Liver (tissue), 9 donors: ENCODE data around the gene NBEAL2. TPM values are rescaled to one million over a fixed set of nuclear protein-coding genes. Genes with fewer than 3 reads are reported as not detected.
A peak's percentile ranks its signal among the peaks of the same experiment; 100 is the strongest.

Experiments used
- DNase-seq: peaks from one replicate; pipeline ENCODE4 v3.0.0-alpha.2; 2017; ENCODE audit warnings: low spot score
- H3K27ac ChIP-seq, 2 donors: one replicate each; pipeline ENCODE4 v1.7.0; 2013; ENCODE audit warnings: inconsistent platforms in 2 of 2, low read length in 2 of 2, control low read depth in 1 of 2, low read depth in 1 of 2, mild to moderate bottlenecking in 1 of 2
- H3K27me3 ChIP-seq, 4 donors: one replicate each; pipeline versions ENCODE4 v1.6.1 to v1.7.0; 2013; ENCODE audit warnings: low read length in 3 of 4, inconsistent platforms in 1 of 4, mild to moderate bottlenecking in 1 of 4, moderate library complexity in 1 of 4; ENCODE audit not compliant: control insufficient read depth in 4 of 4, insufficient read depth in 4 of 4
- H3K36me3 ChIP-seq, 4 donors: one replicate each; pipeline versions ENCODE4 v1.6.1 to v1.7.0; 2013; ENCODE audit warnings: low read length in 3 of 4, mild to moderate bottlenecking in 3 of 4, low read depth in 1 of 4, moderate library complexity in 1 of 4; ENCODE audit not compliant: control insufficient read depth in 4 of 4, insufficient read depth in 3 of 4
- H3K4me1 ChIP-seq, 4 donors: one replicate each; pipeline versions ENCODE4 v1.6.1 to v1.7.0; 2013; ENCODE audit warnings: low read length in 3 of 4, mild to moderate bottlenecking in 3 of 4, moderate library complexity in 1 of 4; ENCODE audit not compliant: control insufficient read depth in 4 of 4, insufficient read depth in 4 of 4
- H3K4me3 ChIP-seq, 3 donors: one replicate each; pipeline versions ENCODE4 v1.6.1 to v1.7.0; 2013; ENCODE audit warnings: low read length in 3 of 3, control low read depth in 1 of 3, low read depth in 1 of 3, mild to moderate bottlenecking in 1 of 3
- H3K9ac ChIP-seq, 2 donors: one replicate each; pipeline ENCODE4 v1.7.0; 2013; ENCODE audit warnings: low read length in 2 of 2, mild to moderate bottlenecking in 2 of 2, moderate library complexity in 2 of 2, control low read depth in 1 of 2, low read depth in 1 of 2
- H3K9me3 ChIP-seq, 4 donors: one replicate each; pipeline versions ENCODE4 v1.6.1 to v1.7.0; 2013; ENCODE audit warnings: low read length in 3 of 4; ENCODE audit not compliant: control insufficient read depth in 4 of 4
- ATF3 ChIP-seq: IDR thresholded peaks from 2 replicates; pipeline ENCODE4 v1.6.1; 2016; ENCODE audit warnings: antibody characterized with exemption
- CTCF ChIP-seq: fragments of 150-350 bp; IDR thresholded peaks from 2 replicates; pipeline ENCODE4 v1.5.1; 2017; ENCODE audit warnings: improper control_type of control experiment, low read depth, low read length; ENCODE audit not compliant: missing input control
- EGR1 ChIP-seq, 2 donors: IDR thresholded peaks; 2 replicates each; pipeline ENCODE4 v1.6.1; 2016 to 2018; ENCODE audit warnings: antibody characterized with exemption in 2 of 2, low read depth in 2 of 2
- FOXA1 ChIP-seq: IDR thresholded peaks from 2 replicates; pipeline ENCODE4 v1.6.1; 2016; ENCODE audit warnings: antibody characterized with exemption
- FOXA2 ChIP-seq: IDR thresholded peaks from 2 replicates; pipeline ENCODE4 v1.6.1; 2016; ENCODE audit warnings: antibody characterized with exemption
- GABPA ChIP-seq, 2 donors: IDR thresholded peaks in 1 of 2; conservative IDR thresholded peaks in 1 of 2; 2 replicates each; pipeline ENCODE4 v1.6.1; 2016; ENCODE audit warnings: antibody characterized with exemption in 2 of 2, mild to moderate bottlenecking in 1 of 2, moderate library complexity in 1 of 2
- HNF4G ChIP-seq: IDR thresholded peaks from 2 replicates; pipeline ENCODE4 v1.6.1; 2016; ENCODE audit warnings: antibody characterized with exemption
- JUND ChIP-seq, 2 donors: IDR thresholded peaks; 2 replicates each; pipeline ENCODE4 v1.6.1; 2016; ENCODE audit warnings: antibody characterized with exemption in 2 of 2
- MAX ChIP-seq: IDR thresholded peaks from 2 replicates; pipeline ENCODE4 v1.6.1; 2016; ENCODE audit warnings: antibody characterized with exemption
- NR2F2 ChIP-seq: IDR thresholded peaks from 2 replicates; pipeline ENCODE4 v1.6.1; 2016; ENCODE audit warnings: antibody characterized with exemption
- RAD21 ChIP-seq, 2 donors: IDR thresholded peaks; 2 replicates each; pipeline ENCODE4 v1.6.1; 2016; ENCODE audit warnings: antibody characterized with exemption in 2 of 2, mild to moderate bottlenecking in 2 of 2
- REST ChIP-seq: IDR thresholded peaks from 2 replicates; pipeline ENCODE4 v1.6.1; 2016; ENCODE audit warnings: antibody characterized with exemption, mild to moderate bottlenecking
- RXRA ChIP-seq, 2 donors: IDR thresholded peaks; 2 replicates each; pipeline ENCODE4 v1.6.1; 2017 to 2018; ENCODE audit warnings: antibody characterized with exemption in 2 of 2, mild to moderate bottlenecking in 1 of 2
- SP1 ChIP-seq: IDR thresholded peaks from 2 replicates; pipeline ENCODE4 v1.6.1; 2018; ENCODE audit warnings: antibody characterized with exemption, mild to moderate bottlenecking
- TAF1 ChIP-seq: conservative IDR thresholded peaks from 2 replicates; pipeline ENCODE4 v1.6.1; 2016; ENCODE audit warnings: antibody characterized with exemption, mild to moderate bottlenecking
- YY1 ChIP-seq: IDR thresholded peaks from 2 replicates; pipeline ENCODE4 v1.6.1; 2016; ENCODE audit warnings: antibody characterized with exemption, mild to moderate bottlenecking
- ZBTB33 ChIP-seq: IDR thresholded peaks from 2 replicates; pipeline ENCODE4 v1.6.1; 2016; ENCODE audit warnings: antibody characterized with exemption
- WGBS: extraction: QIAGEN DNeasy Blood & Tissue Kit; methylation state at CpG from one replicate; pipeline ENCODE4 v1.1.7; 2013; 5-methylcytosine and 5-hydroxymethylcytosine counted together
- polyA plus RNA-seq, 2 donors: library from polyadenylated mRNA; stranded (reverse) in 1 of 2; unstranded in 1 of 2; fragments of 200-250 nt in 1 of 2; fragments of >200 nt in 1 of 2; fragmentation: Nextera tagmentation in 1 of 2; extraction: Ambion mirVana in 1 of 2; gene quantifications; one replicate each; pipeline versions ENCODE4 v1.2.1 to v1.2.3, GENCODE V29; 2013 to 2015
- total RNA-seq, 2 donors: library from RNA; depleted of rRNA; stranded (reverse); fragments of >200 nt; gene quantifications; one replicate each; pipeline ENCODE4 v1.2.3, GENCODE V29; 2014
- donor health status: healthy.
- donor health status: healthy.
- donor health status: healthy.
- donor health status: healthy.
- donor health status: healthy.

Gene NBEAL2
- total and polyA plus RNA-seq, 4 donors = 2.0 to 20.7 (median 7.6) TPM

- Histone ChIP-seq H3K27ac (peak overlapping the region in 1 of 2 donors; percentile 75), H3K36me3 (peaks cover 0 to 4% (median 1%) of the 10 kb centered on the region in 4 donors), H3K4me1 (peaks cover 11 to 34% (median 24%) of the 10 kb centered on the region in 4 donors)
Observed at GRCh38 chr3:46978381-46978780, 1.1 kb upstream of the NBEAL2 start.

More at GRCh38 chr3:46978381-46978780, 1.1 kb upstream of the NBEAL2 start:
- H3K9ac ChIP-seq = no peak overlapping the region
- no peaks in the 10 kb centered on the region for H3K9me3 ChIP-seq
- 92% methylated on average over 9 of the region's 9 CpGs for WGBS
- TF ChIP-seq FOXA2 (no peak), TAF1 (no peak), YY1 (no peak), HNF4G (no peak), EGR1 (IDR thresholded peaks at IDR 0.05; ENCODE audit: low read depth in 2 of 2) (no peak), SP1 (no peak), RXRA (IDR thresholded peaks at IDR 0.05) (no peak), FOXA1 (no peak), REST (no peak), JUND (IDR thresholded peaks at IDR 0.05) (no peak), CTCF (no peak), ATF3 (no peak), NR2F2 (no peak), GABPA (IDR thresholded peaks at IDR 0.05 in 1 of 2, conservative IDR thresholded peaks at IDR 0.05 in 1 of 2) (no peak), MAX (no peak), ZBTB33 (no peak), RAD21 (IDR thresholded peaks at IDR 0.05) (no peak)
- H3K27me3 ChIP-seq = no peaks in the 10 kb centered on the region
- DNase-seq = no peak
- no peak overlapping the region for H3K4me3 ChIP-seq
